Adrenal gland (tissue), 5 donors: ENCODE data around the gene TSPEAR.

Source experiments
- CTCF ChIP-seq, 6 experiments: fragments of 450-650 bp in 4 of 6; fragments of 200-600 bp in 2 of 6; sonication (generic) in 1 of 6; IDR thresholded peaks; 1 replicate in 5 of 6; 2 replicates in 1 of 6; pipeline versions ENCODE4 v1.5.1 to v1.8.0; 2016 to 2021; ENCODE audit warnings: antibody characterized with exemption in 6 of 6, mild to moderate bottlenecking in 2 of 6, moderate library complexity in 1 of 6
- POLR2A ChIP-seq, 2 donors: fragments of 450-650 bp; IDR thresholded peaks; one replicate each; pipeline ENCODE4 v1.6.1; 2017; ENCODE audit warnings: antibody characterized with exemption in 2 of 2, mild to moderate bottlenecking in 2 of 2, moderate library complexity in 1 of 2
- donor health status: DM: no; HTN: no; CAD: no.

DNA sequence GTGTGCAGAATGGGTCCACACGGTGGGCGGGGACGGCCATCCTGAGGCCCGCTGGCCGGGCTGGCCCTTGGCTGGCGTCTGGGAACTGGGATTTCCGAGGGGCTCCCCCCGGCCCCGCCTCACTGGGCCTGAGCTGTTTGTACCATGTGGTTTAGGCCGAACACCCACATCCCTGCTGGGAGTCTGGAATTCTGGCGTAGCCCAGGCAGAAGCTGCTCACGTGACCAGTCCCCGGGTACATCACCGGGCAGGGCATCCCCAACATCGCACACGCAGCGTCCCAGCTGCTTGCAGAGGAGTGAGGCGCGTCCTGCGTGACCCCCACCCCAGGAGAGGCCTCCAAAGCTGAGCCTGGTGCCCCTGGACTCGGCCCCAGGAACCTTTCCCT is 108.9 kb downstream of the TSPEAR start:
- TF ChIP-seq CTCF (IDR thresholded peaks at IDR 0.05) (no peak), POLR2A (IDR thresholded peaks at IDR 0.05) (no peak)
